D721Med (cell line): ENCODE results near the gene VWA8.

Experiments used
- DNase-seq: peaks from one replicate; pipeline ENCODE4 v3.0.0; 2011; ENCODE audit warnings: low spot score; ENCODE audit not compliant: insufficient read length
- FAIRE-seq: peaks from 2 replicates; lab custom pipeline; 2011; peaks lifted over from hg19 to GRCh38; lab: Jason Lieb, UNC
- TF ChIP-seq, protein P1 (sequence below): IDR thresholded peaks from 2 replicates; pipeline ENCODE4 v1.5.1; 2012; ENCODE audit warnings: mild to moderate bottlenecking, control low read depth; ENCODE audit not compliant: insufficient read depth; ENCODE audit errors: missing control alignments

The VWA8 gene

DNA sequence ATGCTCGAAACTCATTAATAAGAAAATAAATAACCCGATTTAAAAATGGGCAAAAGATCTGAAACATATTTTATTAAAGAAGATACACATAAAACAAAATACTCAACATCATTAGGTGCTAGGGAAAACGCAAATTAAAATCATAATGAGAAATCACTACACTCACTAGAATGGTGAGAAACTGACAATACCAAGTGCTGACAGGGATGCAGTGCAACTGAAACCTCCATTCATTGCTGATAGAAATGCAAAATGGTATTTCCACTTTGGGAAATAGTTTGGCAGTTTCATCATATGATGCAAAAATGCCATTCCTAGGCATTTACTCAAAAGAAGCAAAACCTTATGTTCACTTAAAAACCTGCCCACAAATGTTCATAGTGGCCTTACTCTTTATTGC, 278.1 kb downstream of the VWA8 start:
- FAIRE-seq: no peak
- TF ChIP-seq, protein P1, sequence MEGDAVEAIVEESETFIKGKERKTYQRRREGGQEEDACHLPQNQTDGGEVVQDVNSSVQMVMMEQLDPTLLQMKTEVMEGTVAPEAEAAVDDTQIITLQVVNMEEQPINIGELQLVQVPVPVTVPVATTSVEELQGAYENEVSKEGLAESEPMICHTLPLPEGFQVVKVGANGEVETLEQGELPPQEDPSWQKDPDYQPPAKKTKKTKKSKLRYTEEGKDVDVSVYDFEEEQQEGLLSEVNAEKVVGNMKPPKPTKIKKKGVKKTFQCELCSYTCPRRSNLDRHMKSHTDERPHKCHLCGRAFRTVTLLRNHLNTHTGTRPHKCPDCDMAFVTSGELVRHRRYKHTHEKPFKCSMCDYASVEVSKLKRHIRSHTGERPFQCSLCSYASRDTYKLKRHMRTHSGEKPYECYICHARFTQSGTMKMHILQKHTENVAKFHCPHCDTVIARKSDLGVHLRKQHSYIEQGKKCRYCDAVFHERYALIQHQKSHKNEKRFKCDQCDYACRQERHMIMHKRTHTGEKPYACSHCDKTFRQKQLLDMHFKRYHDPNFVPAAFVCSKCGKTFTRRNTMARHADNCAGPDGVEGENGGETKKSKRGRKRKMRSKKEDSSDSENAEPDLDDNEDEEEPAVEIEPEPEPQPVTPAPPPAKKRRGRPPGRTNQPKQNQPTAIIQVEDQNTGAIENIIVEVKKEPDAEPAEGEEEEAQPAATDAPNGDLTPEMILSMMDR: no peak
- DNase-seq: no peak

DNA sequence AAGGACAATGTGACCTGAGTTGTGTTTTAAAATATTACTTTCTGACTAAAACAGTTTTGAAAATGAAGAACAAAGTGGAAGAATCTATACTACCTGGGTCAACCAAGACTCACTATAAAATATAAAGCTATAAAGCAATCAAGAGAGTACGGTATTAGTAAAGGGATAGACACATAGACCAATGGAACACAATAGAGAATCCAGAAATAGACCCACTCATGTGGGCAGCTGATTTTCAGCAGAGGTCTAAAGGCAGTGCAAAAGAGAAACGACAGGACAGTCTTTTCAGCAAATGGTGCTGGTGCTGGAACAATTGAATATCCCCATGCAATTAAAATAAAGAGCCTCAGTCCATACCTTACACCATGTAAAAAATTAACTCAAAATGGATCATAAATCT, 278.9 kb downstream of the VWA8 start:
- DNase-seq (no peak), FAIRE-seq (no peak)
- TF ChIP-seq, protein P1: no peak

DNA sequence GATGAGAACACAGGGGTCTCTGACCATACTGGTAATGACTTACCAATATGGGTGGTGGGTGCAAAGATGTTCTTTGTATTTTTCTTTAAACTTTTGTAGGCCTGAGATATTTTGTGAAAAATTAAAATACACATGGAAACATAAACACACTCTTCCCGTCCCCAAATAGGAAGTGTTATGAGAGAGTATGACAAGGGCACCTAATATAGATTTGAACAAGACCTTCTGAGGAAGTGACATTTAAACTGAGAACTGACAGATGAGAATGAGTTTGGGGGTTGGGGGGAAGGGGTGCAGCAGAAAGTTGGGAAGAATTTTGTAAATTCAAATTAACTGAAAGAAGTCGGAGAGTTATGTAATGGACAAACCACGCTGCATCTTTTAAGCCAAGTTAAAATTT, 279.3 kb downstream of the VWA8 start:
- TF ChIP-seq, protein P1: no peak
- no peak for FAIRE-seq
- DNase-seq: no peak

DNA sequence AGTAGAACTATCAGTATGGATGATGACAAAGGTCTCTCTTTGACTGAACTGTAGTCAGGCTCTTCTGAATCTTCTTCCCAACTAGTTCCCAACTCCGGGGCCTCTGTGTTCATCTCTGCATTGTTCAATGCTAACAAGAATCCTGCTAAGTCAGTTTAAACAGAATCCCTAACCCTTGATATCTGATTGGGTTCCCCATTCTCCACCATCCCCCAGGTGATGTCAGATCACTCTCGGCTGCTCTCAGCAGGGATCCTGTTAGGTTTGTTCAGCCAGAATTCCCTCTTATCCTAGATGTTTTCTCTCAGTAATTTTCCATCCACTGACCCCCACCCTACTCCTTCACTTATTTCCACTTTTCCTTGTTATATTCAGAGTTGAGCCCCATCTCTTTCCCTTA, 280.0 kb downstream of the VWA8 start:
- FAIRE-seq (no peak), DNase-seq (no peak)
- TF ChIP-seq, protein P1: no peak

DNA sequence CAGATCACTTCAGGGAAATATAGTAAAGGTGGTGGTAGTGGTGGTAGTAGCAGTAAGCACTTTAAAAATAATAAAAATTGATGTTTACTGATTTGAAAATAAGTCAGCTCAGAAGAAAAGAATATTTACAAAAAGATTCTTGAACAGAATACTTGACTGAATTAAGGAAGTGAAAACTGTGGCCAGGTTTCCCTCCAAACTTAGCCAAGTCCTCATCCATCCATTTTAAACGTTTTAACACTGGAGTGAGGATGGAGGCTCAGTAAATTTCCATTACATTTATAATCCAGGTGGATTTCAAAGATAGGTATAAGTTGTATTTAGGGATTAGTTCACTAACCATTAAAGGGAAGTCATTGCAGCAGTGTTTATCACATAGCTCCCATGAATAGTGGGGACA, 282.1 kb downstream of the VWA8 start:
- TF ChIP-seq, protein P1: no peak
- FAIRE-seq (no peak), DNase-seq (no peak)

DNA sequence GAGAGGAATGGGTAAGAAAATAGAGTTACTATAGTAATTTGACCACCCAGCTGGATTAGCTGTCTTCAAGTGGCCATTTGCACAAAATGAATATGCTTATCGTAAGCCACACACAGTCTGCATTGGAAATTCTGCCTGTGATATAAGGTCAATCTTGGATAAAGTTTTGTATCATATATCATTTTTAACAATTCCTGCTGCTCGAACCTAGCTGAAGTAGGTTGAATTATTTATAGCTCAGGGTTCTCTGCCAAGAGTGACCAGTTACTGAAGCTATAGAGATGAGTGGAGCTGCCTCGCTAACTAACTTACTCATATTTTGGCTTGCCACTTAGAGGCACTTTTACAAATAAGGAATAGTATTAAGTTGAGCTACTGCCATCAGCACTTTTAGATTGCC, 282.7 kb downstream of the VWA8 start:
- DNase-seq (no peak), FAIRE-seq (no peak)
- TF ChIP-seq, protein P1: no peak

DNA sequence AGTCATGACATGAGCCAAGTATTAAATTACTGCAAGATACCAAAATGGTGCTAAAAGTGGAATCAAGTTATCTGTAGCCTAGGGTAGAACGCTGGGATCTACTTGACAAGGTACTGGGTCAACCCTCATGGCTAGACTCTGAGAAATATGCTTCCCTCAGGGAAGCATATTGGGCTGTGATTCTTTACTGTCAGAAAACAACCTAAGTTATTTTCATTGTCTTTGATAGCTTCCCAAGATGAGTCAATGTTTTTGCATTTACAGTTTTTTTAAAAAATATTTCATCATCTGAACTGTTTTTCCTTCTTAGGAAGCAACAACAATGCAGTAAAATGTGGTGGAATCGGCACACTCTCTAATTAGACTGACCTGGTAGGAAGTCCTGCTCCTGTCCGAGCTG, 285.6 kb downstream of the VWA8 start:
- no peak for FAIRE-seq

More for the DNA sequence above, 285.6 kb downstream of the VWA8 start:
- TF ChIP-seq, protein P1: no peak
- no peak for DNase-seq
